Subcutaneous abdominal adipose tissue (tissue), 5 donors: ENCODE data around the gene MMP24.
"Not testable (repeated sequence)": the region's sequence is repeated elsewhere in the genome, so short reads cannot be mapped to it uniquely, and the experiment has no call there.

Experiments
- H3K27ac ChIP-seq: one replicate; pipeline ENCODE4 v1.7.0; 2013; ENCODE audit warnings: low read depth, mild to moderate bottlenecking, inconsistent platforms, low read length, moderate library complexity
- H3K27me3 ChIP-seq, 5 donors: one replicate each; pipeline ENCODE4 v1.7.0; 2013; ENCODE audit warnings: low read length in 5 of 5, inconsistent platforms in 1 of 5; ENCODE audit not compliant: control insufficient read depth in 5 of 5, insufficient read depth in 4 of 5
- H3K36me3 ChIP-seq, 5 donors: one replicate each; pipeline ENCODE4 v1.7.0; 2013; ENCODE audit warnings: low read length in 5 of 5; ENCODE audit not compliant: control insufficient read depth in 5 of 5, insufficient read depth in 5 of 5
- H3K4me1 ChIP-seq, 5 donors: one replicate each; pipeline ENCODE4 v1.7.0; 2013; ENCODE audit warnings: low read length in 5 of 5, mild to moderate bottlenecking in 3 of 5, moderate library complexity in 1 of 5; ENCODE audit not compliant: control insufficient read depth in 5 of 5, insufficient read depth in 5 of 5
- H3K4me3 ChIP-seq, 5 donors: one replicate each; pipeline ENCODE4 v1.7.0; 2013; ENCODE audit warnings: low read length in 5 of 5, low read depth in 1 of 5
- H3K9ac ChIP-seq, 5 donors: one replicate each; pipeline ENCODE4 v1.7.0; 2013; ENCODE audit warnings: low read length in 5 of 5, mild to moderate bottlenecking in 4 of 5, moderate library complexity in 3 of 5
- H3K9me3 ChIP-seq, 5 donors: one replicate each; pipeline ENCODE4 v1.7.0; 2013; ENCODE audit warnings: low read length in 5 of 5; ENCODE audit not compliant: control insufficient read depth in 5 of 5
- donor health status: healthy.
- donor health status: healthy.
- donor health status: healthy.
- donor health status: healthy.
- donor health status: healthy.

The MMP24 gene

DNA sequence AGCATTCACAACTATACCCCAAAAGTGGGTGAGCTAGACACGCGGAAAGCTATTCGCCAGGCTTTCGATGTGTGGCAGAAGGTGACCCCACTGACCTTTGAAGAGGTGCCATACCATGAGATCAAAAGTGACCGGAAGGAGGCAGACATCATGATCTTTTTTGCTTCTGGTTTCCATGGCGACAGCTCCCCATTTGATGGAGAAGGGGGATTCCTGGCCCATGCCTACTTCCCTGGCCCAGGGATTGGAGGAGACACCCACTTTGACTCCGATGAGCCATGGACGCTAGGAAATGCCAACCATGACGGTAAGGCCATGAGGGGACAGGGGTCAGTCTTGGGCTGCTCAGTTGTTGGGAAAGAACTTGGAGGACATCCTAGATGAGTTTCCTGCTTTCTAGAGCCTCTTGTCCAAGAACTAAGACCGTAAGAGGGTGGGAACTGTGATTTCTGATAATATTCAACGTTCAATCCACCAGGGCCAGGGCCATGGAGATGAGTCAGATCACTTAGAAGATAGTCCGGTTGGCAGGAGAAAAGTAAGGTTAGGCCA lies 28.0 kb downstream of the MMP24 start:
- Histone ChIP-seq H3K27ac (no peak overlapping the region), H3K4me1 (no peaks in the 10 kb centered on the region), H3K36me3 (peaks cover 0 to 13% (median 3%) of the 10 kb centered on the region in 5 donors), H3K9ac (no peak overlapping the region), H3K27me3 (no peaks in the 10 kb centered on the region), H3K9me3 (no peaks in the 10 kb centered on the region), H3K4me3 (no peak overlapping the region)

DNA sequence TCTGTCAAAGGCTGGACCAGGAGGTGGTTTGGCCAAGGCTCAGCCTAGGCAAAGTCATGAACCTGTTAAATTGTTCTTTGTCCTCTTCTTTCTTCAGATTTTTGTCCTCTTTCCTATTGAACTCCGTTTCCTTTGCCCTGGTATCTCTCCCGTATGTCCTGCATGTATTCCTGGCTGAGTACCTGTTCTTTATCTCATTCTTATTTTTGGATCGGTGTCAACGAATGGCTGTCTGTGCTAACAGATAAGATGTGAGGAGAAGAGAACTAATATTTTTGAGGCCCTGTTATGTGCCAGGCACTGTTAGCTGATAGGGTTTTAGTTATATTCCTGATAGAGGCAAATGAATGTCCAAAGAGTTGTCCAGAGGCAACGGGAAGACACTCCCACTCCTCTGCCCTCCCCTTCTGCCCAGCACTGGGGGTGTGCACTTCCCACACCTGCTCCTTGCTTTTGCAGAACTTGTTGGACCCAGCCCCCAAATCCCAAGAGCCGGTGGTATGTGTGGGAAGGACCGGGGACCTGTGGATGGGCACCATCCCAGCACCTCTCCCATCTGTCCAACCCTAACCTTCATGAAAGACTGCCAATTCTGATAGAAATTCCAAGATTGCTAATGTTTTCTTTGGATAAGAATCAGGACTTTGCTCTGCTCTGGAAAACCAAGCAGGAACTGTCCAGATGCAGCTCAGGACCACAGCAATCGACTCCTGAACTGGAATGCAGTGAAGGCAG lies 30.9 kb downstream of the MMP24 start:
- no peak overlapping the region for H3K4me3 ChIP-seq
- peaks cover 0 to 24% (median 10%) of the 10 kb centered on the region in 5 donors for H3K36me3 ChIP-seq
- no peak overlapping the region for H3K27ac ChIP-seq
- H3K27me3 ChIP-seq = no peaks in the 10 kb centered on the region
- no peaks in the 10 kb centered on the region for H3K9me3 ChIP-seq
- no peaks in the 10 kb centered on the region for H3K4me1 ChIP-seq
- H3K9ac ChIP-seq = no peak overlapping the region

DNA sequence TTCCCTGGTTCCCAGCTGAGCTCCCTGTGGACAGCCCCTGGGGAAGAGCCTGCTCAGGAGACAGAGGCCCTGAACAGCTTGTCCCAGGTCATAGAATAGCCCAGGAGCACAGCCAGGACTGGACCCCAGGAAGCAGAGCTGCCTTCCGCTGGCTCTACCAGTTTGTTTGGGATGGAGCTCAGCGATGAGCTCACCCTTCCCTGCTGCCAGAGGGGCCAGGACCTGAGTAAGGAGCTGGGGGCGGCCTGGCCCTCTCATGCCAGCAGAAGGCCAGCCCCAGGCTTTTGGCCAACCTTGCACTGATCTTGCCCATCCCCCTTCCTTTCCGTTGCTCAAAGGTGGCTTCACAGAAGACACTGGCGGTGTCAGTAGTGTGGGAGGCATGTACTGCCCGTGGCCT lies 33.9 kb downstream of the MMP24 start:
- Histone ChIP-seq H3K9me3 (no peaks in the 10 kb centered on the region), H3K9ac (no peak overlapping the region), H3K4me3 (no peak overlapping the region), H3K27ac (no peak overlapping the region), H3K4me1 (peaks cover 0 to 11% (median 8%) of the 10 kb centered on the region in 5 donors), H3K36me3 (peaks cover 0 to 33% (median 14%) of the 10 kb centered on the region in 5 donors), H3K27me3 (no peaks in the 10 kb centered on the region)

DNA sequence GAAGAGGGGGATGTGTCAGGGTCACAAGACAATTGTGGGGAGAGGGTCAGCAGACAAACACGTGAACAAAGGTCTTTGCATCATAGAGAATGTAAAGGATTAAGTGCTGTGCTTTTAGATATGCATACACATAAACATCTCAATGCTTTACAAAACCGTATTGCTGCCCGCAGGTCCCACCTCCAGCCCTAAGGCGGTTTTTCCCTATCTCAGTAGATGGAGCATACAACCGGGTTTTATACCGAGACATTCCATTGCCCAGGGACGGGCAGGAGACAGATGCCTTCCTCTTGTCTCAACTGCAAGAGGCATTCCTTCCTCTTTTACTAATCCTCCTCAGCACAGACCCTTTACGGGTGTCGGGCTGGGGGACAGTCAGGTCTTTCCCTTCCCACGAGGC lies 35.8 kb downstream of the MMP24 start:
- H3K9me3 ChIP-seq, H3K27me3 ChIP-seq, H3K27ac ChIP-seq, H3K9ac ChIP-seq, H3K4me3 ChIP-seq: not testable (repeated sequence)
- peaks cover 0 to 11% (median 8%) of the 10 kb centered on the region in 5 donors for H3K4me1 ChIP-seq
- peaks cover 0 to 46% (median 16%) of the 10 kb centered on the region in 5 donors for H3K36me3 ChIP-seq

DNA sequence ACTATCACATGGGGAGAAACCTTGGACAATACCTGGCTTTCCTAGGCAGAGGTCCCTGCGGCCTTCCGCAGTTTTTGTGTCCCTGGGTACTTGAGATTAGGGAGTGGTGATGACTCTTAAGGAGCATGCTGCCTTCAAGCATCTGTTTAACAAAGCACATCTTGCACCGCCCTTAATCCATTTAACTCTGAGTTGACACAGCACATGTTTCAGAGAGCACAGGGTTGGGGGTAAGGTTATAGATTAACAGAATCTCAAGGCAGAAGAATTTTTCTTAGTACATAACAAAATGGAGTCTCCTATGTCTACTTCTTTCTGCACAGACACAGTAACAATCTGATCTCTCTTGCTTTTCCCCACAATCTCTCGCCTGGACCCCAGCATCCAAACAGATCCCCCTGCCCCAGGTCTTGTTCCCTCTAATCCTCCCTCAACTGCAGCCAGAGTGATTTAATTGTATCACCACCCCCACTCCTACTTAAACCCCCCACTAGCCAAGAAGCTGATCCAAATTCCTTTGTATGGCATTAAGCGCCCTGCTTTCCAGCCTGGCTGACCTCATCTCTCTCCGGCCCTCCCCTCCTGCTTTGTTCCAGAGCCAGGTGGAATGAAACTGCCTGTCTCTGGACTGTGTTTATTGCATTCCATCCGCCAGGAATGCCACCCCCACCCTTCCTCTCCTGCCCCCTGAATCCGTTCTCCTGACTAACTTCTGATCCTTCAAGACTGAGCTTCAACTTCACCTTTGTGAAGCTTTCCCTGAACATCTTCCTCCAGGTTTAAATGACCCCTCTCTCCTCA lies 36.4 kb downstream of the MMP24 start:
- H3K27ac ChIP-seq, H3K27me3 ChIP-seq, H3K9me3 ChIP-seq, H3K4me3 ChIP-seq: not testable (repeated sequence)
- Histone ChIP-seq H3K36me3 (peaks cover 0 to 52% (median 22%) of the 10 kb centered on the region in 5 donors), H3K9ac (peak overlapping the region in 1 of 5 donors; percentile 45), H3K4me1 (peaks cover 0 to 11% (median 8%) of the 10 kb centered on the region in 5 donors)

DNA sequence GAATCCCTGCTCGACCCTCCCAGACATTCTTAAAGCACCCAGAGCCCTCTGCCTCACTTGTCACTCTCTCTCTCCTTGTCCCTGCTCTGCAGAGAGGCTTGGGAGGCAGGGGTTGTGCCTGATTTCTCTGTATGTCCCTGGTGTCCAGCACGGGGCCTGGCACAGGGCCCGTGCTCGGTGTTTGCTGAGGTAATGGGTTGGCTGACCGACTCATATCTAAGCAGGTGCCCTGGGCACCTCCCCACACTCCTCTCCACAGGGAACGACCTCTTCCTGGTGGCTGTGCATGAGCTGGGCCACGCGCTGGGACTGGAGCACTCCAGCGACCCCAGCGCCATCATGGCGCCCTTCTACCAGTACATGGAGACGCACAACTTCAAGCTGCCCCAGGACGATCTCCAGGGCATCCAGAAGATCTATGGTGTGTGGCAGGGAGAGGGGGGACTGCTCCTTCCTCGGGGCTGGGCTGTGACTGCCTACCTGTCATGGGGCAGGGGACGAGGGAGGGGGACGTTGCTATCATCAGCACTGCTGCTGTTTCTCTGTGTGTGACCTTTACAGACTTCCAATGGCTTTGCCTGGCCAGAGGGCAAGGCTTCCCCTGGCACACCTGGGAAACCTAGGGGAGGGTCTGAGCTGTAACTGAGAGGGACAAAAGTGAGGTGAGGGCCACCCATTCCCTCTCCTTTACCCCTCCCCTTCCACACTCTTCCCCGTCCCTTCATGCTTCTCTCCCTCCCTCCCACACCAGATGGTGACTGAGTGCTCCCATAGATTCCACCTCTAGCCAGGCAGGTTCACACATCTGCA lies 37.2 kb downstream of the MMP24 start:
- no peak overlapping the region for H3K27ac ChIP-seq

DNA sequence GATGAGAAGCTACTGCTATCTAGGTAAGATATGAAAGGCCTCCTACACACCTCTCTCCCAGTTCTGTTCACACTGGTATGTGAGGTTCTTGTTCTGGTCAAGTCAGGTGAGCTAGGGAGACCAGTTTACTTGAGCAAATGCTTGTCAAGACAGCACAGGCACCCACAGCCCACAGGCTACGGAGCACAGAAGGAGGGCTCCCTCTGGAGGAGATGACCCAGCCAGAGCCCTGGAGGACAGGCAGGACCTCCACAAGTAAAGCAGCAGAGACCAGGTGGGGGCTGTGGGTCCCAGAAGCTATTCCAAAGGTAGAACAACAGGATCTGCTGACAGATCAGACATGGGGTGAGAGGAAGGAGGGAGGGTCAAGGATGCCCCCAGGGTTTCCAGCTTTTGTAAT lies 38.3 kb downstream of the MMP24 start:
- Histone ChIP-seq H3K27me3 (no peaks in the 10 kb centered on the region), H3K4me3 (no peak overlapping the region), H3K4me1 (peaks cover 0 to 11% (median 8%) of the 10 kb centered on the region in 5 donors), H3K9ac (no peak overlapping the region), H3K27ac (no peak overlapping the region), H3K36me3 (peaks cover 0 to 57% (median 26%) of the 10 kb centered on the region in 5 donors), H3K9me3 (no peaks in the 10 kb centered on the region)

More for the DNA sequence above, 37.2 kb downstream of the MMP24 start:
- H3K27me3 ChIP-seq = no peaks in the 10 kb centered on the region
- peak overlapping the region in 1 of 5 donors; percentile 45 for H3K9ac ChIP-seq
- peaks cover 0 to 11% (median 8%) of the 10 kb centered on the region in 5 donors for H3K4me1 ChIP-seq
- no peak overlapping the region for H3K4me3 ChIP-seq
- H3K36me3 ChIP-seq = peaks cover 0 to 57% (median 26%) of the 10 kb centered on the region in 5 donors
- no peaks in the 10 kb centered on the region for H3K9me3 ChIP-seq

DNA sequence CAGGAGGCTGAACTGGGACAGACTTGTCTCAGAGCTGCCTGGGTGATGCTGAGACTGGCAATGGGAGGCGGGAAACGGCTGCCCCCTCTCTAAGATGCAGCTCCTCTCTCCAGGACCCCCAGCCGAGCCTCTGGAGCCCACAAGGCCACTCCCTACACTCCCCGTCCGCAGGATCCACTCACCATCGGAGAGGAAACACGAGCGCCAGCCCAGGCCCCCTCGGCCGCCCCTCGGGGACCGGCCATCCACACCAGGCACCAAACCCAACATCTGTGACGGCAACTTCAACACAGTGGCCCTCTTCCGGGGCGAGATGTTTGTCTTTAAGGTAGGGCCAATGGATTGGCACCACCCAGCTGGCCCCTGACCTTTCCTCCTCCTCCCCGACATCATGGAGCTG lies 40.6 kb downstream of the MMP24 start:
- Histone ChIP-seq H3K4me1 (peaks cover 0 to 32% (median 22%) of the 10 kb centered on the region in 5 donors), H3K4me3 (no peak overlapping the region), H3K27ac (no peak overlapping the region), H3K9ac (peak overlapping the region in 1 of 5 donors; percentile 23), H3K36me3 (peaks cover 0 to 63% (median 28%) of the 10 kb centered on the region in 5 donors), H3K27me3 (no peaks in the 10 kb centered on the region), H3K9me3 (no peaks in the 10 kb centered on the region)

DNA sequence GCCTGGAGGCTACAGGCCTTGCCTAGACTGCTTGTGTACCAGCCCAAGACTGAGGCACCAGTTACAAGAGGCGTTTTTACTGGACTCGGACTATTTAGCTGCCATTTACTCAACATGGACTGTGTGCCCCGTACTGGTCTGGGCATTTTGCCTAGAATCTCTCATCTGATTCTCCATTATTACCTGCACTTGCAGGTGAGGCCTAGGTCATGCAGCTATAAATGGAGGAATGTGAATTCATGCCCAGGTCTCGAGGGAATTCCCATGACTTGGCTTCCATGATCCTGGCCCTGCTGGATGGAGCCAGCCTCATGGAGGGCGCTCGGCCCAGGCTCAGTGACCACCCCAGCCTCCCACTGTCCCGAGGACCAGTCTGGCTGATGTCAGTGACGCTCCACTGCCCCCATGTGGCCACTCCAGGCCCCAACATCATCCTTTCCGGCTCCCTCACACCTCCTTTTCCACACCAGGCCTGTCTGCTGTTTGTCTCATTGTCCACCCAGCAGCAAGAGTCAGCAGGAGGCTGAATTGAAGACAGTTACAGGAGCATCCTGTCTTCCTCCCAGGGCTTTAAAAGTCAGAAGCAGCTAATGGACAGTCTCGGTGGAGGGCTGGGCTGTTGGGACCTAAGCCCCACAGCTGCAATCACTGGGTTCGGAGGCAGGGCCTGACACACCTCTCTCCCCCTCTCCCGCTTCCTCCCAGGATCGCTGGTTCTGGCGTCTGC lies 42.7 kb downstream of the MMP24 start:
- H3K4me3 ChIP-seq = no peak overlapping the region
- H3K9me3 ChIP-seq = no peaks in the 10 kb centered on the region
- peaks cover 0 to 63% (median 26%) of the 10 kb centered on the region in 5 donors for H3K36me3 ChIP-seq
- no peaks in the 10 kb centered on the region for H3K27me3 ChIP-seq
- H3K9ac ChIP-seq = peak overlapping the region in 2 of 5 donors; percentile 1 to 21
- no peak overlapping the region for H3K27ac ChIP-seq
- peaks cover 0 to 42% (median 27%) of the 10 kb centered on the region in 5 donors for H3K4me1 ChIP-seq
